Astrocyte (in vitro differentiated cells and primary cell): ENCODE data around the gene VPS35. TPM values are rescaled to one million over a fixed set of nuclear protein-coding genes. Genes with fewer than 3 reads are reported as not detected.

Source experiments
- DNase-seq: peaks from one replicate; pipeline ENCODE4 v3.0.0-alpha.2; 2010; ENCODE audit warnings: low read depth
- FAIRE-seq: peaks from 2 replicates; lab custom pipeline; 2011; peaks lifted over from hg19 to GRCh38; lab: Jason Lieb, UNC
- H2AFZ ChIP-seq: 2 replicates; pipeline ENCODE4 v1.6.0; 2012; ENCODE audit warnings: low read depth, low read length, inconsistent platforms
- H3K27ac ChIP-seq: 2 replicates; pipeline ENCODE4 v1.5.1; 2011; ENCODE audit warnings: low read depth, low read length, inconsistent platforms
- H3K27me3 ChIP-seq: 2 replicates; pipeline ENCODE4 v1.6.0; 2011; ENCODE audit warnings: low read length, inconsistent platforms; ENCODE audit not compliant: insufficient read depth
- H3K36me3 ChIP-seq: 2 replicates; pipeline ENCODE4 v1.5.1; 2011; ENCODE audit warnings: low read length, inconsistent platforms; ENCODE audit not compliant: insufficient read depth
- H3K4me1 ChIP-seq: 2 replicates; pipeline ENCODE4 v1.5.1; 2011; ENCODE audit warnings: low read length, inconsistent platforms; ENCODE audit not compliant: insufficient read depth
- H3K4me2 ChIP-seq: 2 replicates; pipeline ENCODE4 v1.6.0; 2012; ENCODE audit warnings: low read length, inconsistent platforms
- H3K4me3 ChIP-seq: 2 replicates; pipeline ENCODE4 v1.5.1; 2011; ENCODE audit warnings: low read depth, mild to moderate bottlenecking, low read length, inconsistent platforms; ENCODE audit not compliant: insufficient read depth
- H3K79me2 ChIP-seq: 2 replicates; pipeline ENCODE4 v1.6.0; 2012; ENCODE audit warnings: mild to moderate bottlenecking, low read length, inconsistent platforms; ENCODE audit not compliant: insufficient read depth
- H3K9ac ChIP-seq: 2 replicates; pipeline ENCODE4 v1.6.0; 2012; ENCODE audit warnings: mild to moderate bottlenecking, low read length, inconsistent platforms
- H3K9me3 ChIP-seq: 2 replicates; pipeline ENCODE4 v1.5.1; 2012; ENCODE audit warnings: low read depth, mild to moderate bottlenecking, low read length, inconsistent platforms; ENCODE audit not compliant: insufficient read depth
- H4K20me1 ChIP-seq: 2 replicates; pipeline ENCODE4 v1.6.0; 2012; ENCODE audit warnings: low read length, inconsistent platforms; ENCODE audit not compliant: insufficient read depth
- H3K27ac Mint-ChIP-seq: one replicate; pipeline ENCODE4 v1.8.0; 2021; ENCODE audit warnings: mild to moderate bottlenecking, mixed read lengths; ENCODE audit not compliant: unreplicated experiment
- H3K27me3 Mint-ChIP-seq: one replicate; pipeline ENCODE4 v1.8.0; 2021; ENCODE audit warnings: low read depth, mixed read lengths; ENCODE audit not compliant: unreplicated experiment
- H3K36me3 Mint-ChIP-seq: one replicate; pipeline ENCODE4 v1.8.0; 2021; ENCODE audit warnings: low read depth, mixed read lengths; ENCODE audit not compliant: unreplicated experiment
- H3K4me1 Mint-ChIP-seq: one replicate; pipeline ENCODE4 v1.8.0; 2021; ENCODE audit warnings: low read depth, mixed read lengths; ENCODE audit not compliant: unreplicated experiment
- H3K4me3 Mint-ChIP-seq: one replicate; pipeline ENCODE4 v1.8.0; 2021; ENCODE audit warnings: mild to moderate bottlenecking, moderate library complexity, mixed read lengths; ENCODE audit not compliant: unreplicated experiment
- H3K9me3 Mint-ChIP-seq: one replicate; pipeline ENCODE4 v1.8.0; 2021; ENCODE audit warnings: mild to moderate bottlenecking, mixed read lengths; ENCODE audit not compliant: unreplicated experiment
- CTCF ChIP-seq: IDR thresholded peaks from 2 replicates; pipeline ENCODE4 v1.5.1; 2011; ENCODE audit warnings: low read depth, mild to moderate bottlenecking, inconsistent platforms, low read length, moderate library complexity; ENCODE audit not compliant: insufficient read depth
- EZH2 ChIP-seq: IDR thresholded peaks from 2 replicates; pipeline ENCODE4 v1.6.1; 2012; ENCODE audit warnings: mild to moderate bottlenecking, low read length, inconsistent platforms; ENCODE audit not compliant: insufficient read depth
- total RNA-seq: library from RNA; stranded (reverse); gene quantifications from 2 replicates; pipeline ENCODE4 v1.2.1, GENCODE V29; 2021

Gene VPS35
- total RNA-seq, 1 donor from 2014 or later = 135 TPM

- Mint-ChIP-seq H3K4me3 (no peak overlapping the region), H3K4me1 (no peaks in the 10 kb centered on the region), H3K36me3 (peaks cover 10% of the 10 kb centered on the region), H3K27ac (no peak overlapping the region), H3K27me3 (no peaks in the 10 kb centered on the region), H3K9me3 (no peaks in the 10 kb centered on the region)
- peaks cover 36% of the 10 kb centered on the region for H3K36me3 ChIP-seq
- no peak overlapping the region for H3K9ac ChIP-seq
- H3K27me3 ChIP-seq = no peaks in the 10 kb centered on the region
- H3K4me1 ChIP-seq = no peaks in the 10 kb centered on the region
- DNase-seq (no peak), FAIRE-seq (no peak)
- H4K20me1 ChIP-seq = no peaks in the 10 kb centered on the region
- H3K4me2 ChIP-seq = no peak overlapping the region
- H3K79me2 ChIP-seq = no peaks in the 10 kb centered on the region
- H3K4me3 ChIP-seq = no peak overlapping the region
- TF ChIP-seq CTCF = no peak
- no peak overlapping the region for H2AFZ ChIP-seq
- no peak overlapping the region for H3K27ac ChIP-seq
- H3K9me3 ChIP-seq = no peaks in the 10 kb centered on the region
Measured at GRCh38 chr16:46658925-46659324, 30.1 kb downstream of the VPS35 start.

GRCh38 chr16:46651305-46651704 is 37.7 kb downstream of the VPS35 start:
- Histone ChIP-seq H3K4me3 (no peak overlapping the region), H3K27me3 (no peaks in the 10 kb centered on the region), H3K9me3 (no peaks in the 10 kb centered on the region), H3K79me2 (no peaks in the 10 kb centered on the region), H3K9ac (no peak overlapping the region), H3K36me3 (no peaks in the 10 kb centered on the region), H3K4me1 (no peaks in the 10 kb centered on the region), H3K27ac (no peak overlapping the region), H2AFZ (no peak overlapping the region), H4K20me1 (no peaks in the 10 kb centered on the region), H3K4me2 (no peak overlapping the region)
- Mint-ChIP-seq H3K27me3 (no peaks in the 10 kb centered on the region), H3K27ac (no peak overlapping the region), H3K36me3 (peaks cover 10% of the 10 kb centered on the region), H3K4me1 (peaks cover 8% of the 10 kb centered on the region), H3K9me3 (no peaks in the 10 kb centered on the region), H3K4me3 (no peak overlapping the region)
- TF ChIP-seq CTCF (no peak), EZH2 (no peak)
- DNase-seq (no peak), FAIRE-seq (no peak)

DNA sequence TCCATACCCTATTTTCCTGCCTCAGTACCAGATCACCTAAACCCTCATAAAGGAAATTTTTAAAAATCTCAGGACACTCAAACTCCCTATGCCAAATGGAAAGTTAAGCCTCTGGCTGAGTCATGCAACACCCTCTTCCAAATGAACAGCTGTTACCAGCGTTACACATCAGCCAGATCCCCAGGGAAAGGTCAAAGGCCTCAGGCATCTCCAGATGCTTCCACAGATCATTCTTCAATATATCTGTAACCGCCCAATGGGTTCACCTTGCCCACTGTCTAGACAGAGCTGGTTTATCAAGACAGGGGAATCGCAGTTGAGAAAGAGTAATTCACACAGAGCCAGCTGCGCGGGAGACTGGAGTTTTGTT is 38.7 kb downstream of the VPS35 start:
- TF ChIP-seq EZH2 (no peak), CTCF (no peak)
- H3K36me3 ChIP-seq = no peaks in the 10 kb centered on the region
- no peaks in the 10 kb centered on the region for H3K27me3 ChIP-seq
- H3K4me3 Mint-ChIP-seq = no peak overlapping the region
- peaks cover 8% of the 10 kb centered on the region for H3K4me1 Mint-ChIP-seq
- no peaks in the 10 kb centered on the region for H3K4me1 ChIP-seq
- H3K9me3 Mint-ChIP-seq = peaks cover 5% of the 10 kb centered on the region
- no peaks in the 10 kb centered on the region for H4K20me1 ChIP-seq
- H3K9me3 ChIP-seq = no peaks in the 10 kb centered on the region
- DNase-seq (peak; percentile 45), FAIRE-seq (no peak)
- peak overlapping the region; percentile 12 for H3K9ac ChIP-seq
- peaks cover 10% of the 10 kb centered on the region for H3K36me3 Mint-ChIP-seq
- H3K27me3 Mint-ChIP-seq = peaks cover 5% of the 10 kb centered on the region
- no peak overlapping the region for H3K4me3 ChIP-seq
- H2AFZ ChIP-seq = no peak overlapping the region
- peak overlapping the region; percentile 56 for H3K27ac Mint-ChIP-seq
- no peaks in the 10 kb centered on the region for H3K79me2 ChIP-seq
- no peak overlapping the region for H3K27ac ChIP-seq
- H3K4me2 ChIP-seq = peak overlapping the region; percentile 58
